Coronary artery (tissue), 2 donors: Measurements from ENCODE around the gene BCAS1.

Experiments used
- DNase-seq: peaks from one replicate; pipeline ENCODE4 v3.0.0-alpha.2; 2017; ENCODE audit warnings: low spot score
- H3K27ac ChIP-seq, 2 donors: fragments of 200-600 bp; sonication (generic); one replicate each; pipeline ENCODE4 v1.5.1; 2016 to 2019
- H3K4me3 ChIP-seq: fragments of 200-600 bp; sonication (generic); 2 replicates; pipeline ENCODE4 v1.5.1; 2016; ENCODE audit warnings: mild to moderate bottlenecking, moderate library complexity
- CTCF ChIP-seq: fragments of 200-600 bp; sonication (generic); IDR thresholded peaks from one replicate; pipeline ENCODE4 v1.5.1; 2019; ENCODE audit warnings: antibody characterized with exemption

Gene BCAS1

GRCh38 chr20:53897884-53898555, 172.4 kb downstream of the BCAS1 start:
- no peak for TF ChIP-seq CTCF
- no peak for DNase-seq
- Histone ChIP-seq H3K27ac (no peak overlapping the region), H3K4me3 (no peak overlapping the region)

- no peak for TF ChIP-seq CTCF
- Histone ChIP-seq H3K27ac (no peak overlapping the region), H3K4me3 (no peak overlapping the region)
- DNase-seq = no peak
Observed at GRCh38 chr20:53896647-53897046, 173.7 kb downstream of the BCAS1 start.

GRCh38 chr20:53896041-53896440, 174.4 kb downstream of the BCAS1 start:
- no peak for DNase-seq
- TF ChIP-seq CTCF = no peak
- H3K4me3 ChIP-seq = no peak overlapping the region
- H3K27ac ChIP-seq = no peak overlapping the region

- TF ChIP-seq CTCF = no peak
- DNase-seq = no peak
- no peak overlapping the region for H3K27ac ChIP-seq
- no peak overlapping the region for H3K4me3 ChIP-seq
Observed at GRCh38 chr20:53895385-53895755, 175.0 kb downstream of the BCAS1 start.

- Histone ChIP-seq H3K27ac (no peak overlapping the region), H3K4me3 (no peak overlapping the region)
- TF ChIP-seq CTCF = no peak
- DNase-seq = no peak
Observed at GRCh38 chr20:53894707-53895384, 175.5 kb downstream of the BCAS1 start.
